OCI-LY7 (cell line): ENCODE measurements around the gene PWWP2B. TPM values are rescaled to one million over a fixed set of nuclear protein-coding genes. Genes with fewer than 3 reads are reported as not detected.

Experiments used
- BruUV-seq: library from RNA; stranded (reverse); fragments of 400-500 nt; replicated peaks from 2 replicates; lab custom pipeline; 2021; lab: Mats Ljungman, UMichigan
- CTCF ChIA-PET: fragments of 300-600 bp; sonication (Branson Sonifier 250); formaldehyde crosslinking; loops from one replicate; lab custom pipeline; 2022; ENCODE audit warnings: antibody characterized with exemption; ENCODE audit not compliant: unreplicated experiment; lab: Charles Lee
- POLR2A ChIA-PET: fragments of 300-600 bp; sonication (Branson Sonifier 250); formaldehyde crosslinking; loops from one replicate; lab custom pipeline; 2022; ENCODE audit warnings: antibody characterized with exemption; lab: Charles Lee
- DNase-seq: peaks from one replicate; pipeline ENCODE4 v3.0.0-alpha.2; 2015; ENCODE audit warnings: low spot score
- H2AFZ ChIP-seq: fragments of 200-600 bp; sonication (generic), shearing (Covaris generic); 2 replicates; pipeline ENCODE4 v1.6.1; 2014; ENCODE audit warnings: mild to moderate bottlenecking, antibody characterized with exemption, low read length, moderate library complexity
- H3K27ac ChIP-seq: fragments of 200-600 bp; sonication (generic); 2 replicates; pipeline ENCODE4 v1.5.1; 2014; ENCODE audit warnings: mixed run types, low read depth, mild to moderate bottlenecking, moderate library complexity, low read length, inconsistent platforms; ENCODE audit not compliant: poor library complexity, severe bottlenecking
- H3K36me3 ChIP-seq: fragments of 200-600 bp; sonication (generic); 2 replicates; pipeline ENCODE4 v1.6.1; 2014; ENCODE audit warnings: mild to moderate bottlenecking, antibody characterized with exemption, low read length, moderate library complexity, mixed read lengths; ENCODE audit not compliant: insufficient read depth
- H3K4me1 ChIP-seq: fragments of 200-600 bp; sonication (generic); 2 replicates; pipeline ENCODE4 v1.5.1; 2014; ENCODE audit warnings: mild to moderate bottlenecking, low read length; ENCODE audit not compliant: insufficient read depth, poor library complexity, severe bottlenecking
- H3K4me2 ChIP-seq: fragments of 200-600 bp; sonication (generic); 2 replicates; pipeline ENCODE4 v1.6.1; 2014; ENCODE audit warnings: mild to moderate bottlenecking, low read length
- H3K4me3 ChIP-seq: fragments of 200-600 bp; sonication (generic); 2 replicates; pipeline ENCODE4 v1.5.1; 2014; ENCODE audit warnings: mild to moderate bottlenecking, low read depth, low read length; ENCODE audit not compliant: poor library complexity, severe bottlenecking
- H3K79me2 ChIP-seq: fragments of 200-600 bp; sonication (generic); 2 replicates; pipeline ENCODE4 v1.6.1; 2016; ENCODE audit warnings: low read depth, mild to moderate bottlenecking, low read length, moderate library complexity, mixed read lengths; ENCODE audit not compliant: insufficient read depth
- H3K9me2 ChIP-seq: fragments of 200-600 bp; sonication (generic); 2 replicates; pipeline ENCODE4 v1.6.1; 2016; ENCODE audit warnings: mild to moderate bottlenecking, low read length, mixed read lengths; ENCODE audit not compliant: insufficient read depth
- H3K9me3 ChIP-seq: fragments of 200-600 bp; sonication (generic); 2 replicates; pipeline ENCODE4 v1.6.1; 2014; ENCODE audit warnings: mild to moderate bottlenecking, mixed run types, low read length, mixed read lengths
- H4K20me1 ChIP-seq: fragments of 200-600 bp; sonication (generic); 2 replicates; pipeline ENCODE4 v1.6.1; 2014; ENCODE audit warnings: mild to moderate bottlenecking, antibody characterized with exemption, low read length, moderate library complexity, mixed read lengths; ENCODE audit not compliant: insufficient read depth
- CTCF ChIP-seq: fragments of 200-600 bp; sonication (generic); conservative IDR thresholded peaks from 2 replicates; pipeline ENCODE4 v1.5.1; 2014; ENCODE audit warnings: mild to moderate bottlenecking, antibody characterized with exemption, low read length, moderate library complexity, mixed read lengths
- EZH2phosphoT487 ChIP-seq: fragments of 200-600 bp; sonication (generic); IDR thresholded peaks from 2 replicates; pipeline ENCODE4 v1.6.1; 2018; ENCODE audit warnings: low read depth, borderline replicate concordance, mild to moderate bottlenecking, mixed run types, antibody characterized with exemption, low read length, moderate library complexity, mixed read lengths
- intact Hi-C: fragments of 100-400 bp; cut with micrococcal nuclease; formaldehyde crosslinking; loops from one replicate; pipeline ENCODE4 v1.10.0; 2022; ENCODE audit not compliant: unreplicated experiment
- total RNA-seq, 2 experiments: library from RNA; depleted of rRNA in 1 of 2; stranded (reverse); fragments of >200 nt in 1 of 2; shearing (Covaris generic) in 1 of 2; gene quantifications; 2 replicates each; pipeline ENCODE4 v1.2.3, GENCODE V29; 2014 to 2022

PWWP2B gene
- total RNA-seq, 2 experiments from 2014 or later, result 5.9 to 10.6 TPM

GRCh38 chr10:132387764-132388210 lies 9.2 kb upstream of the PWWP2B start:
- H3K4me1 ChIP-seq, result peaks cover 5% of the 10 kb centered on the region
- no peaks in the 10 kb centered on the region for H3K79me2 ChIP-seq
- intact Hi-C loops, result loop anchor here (1.0 to 10.0 kb wide), 3 partner anchors 66 to 250 kb away; partner anchors contain the start of gene INPP5A
- H3K4me2 ChIP-seq, result peak overlapping the region; percentile 58
- H3K9me2 ChIP-seq, result no peaks in the 10 kb centered on the region
- H3K9me3 ChIP-seq, result no peaks in the 10 kb centered on the region
- peak overlapping the region; percentile 83 for H2AFZ ChIP-seq
- no peak overlapping the region for H3K27ac ChIP-seq
- CTCF ChIA-PET, result no interaction called here
- DNase-seq, result peak; percentile 81
- no TSS peak for BruUV-seq
- TF ChIP-seq EZH2phosphoT487, result no peak
- peak; percentile 65 for TF ChIP-seq CTCF
- POLR2A ChIA-PET, result no interaction called here
- peak overlapping the region; percentile 22 for H3K4me3 ChIP-seq
- H4K20me1 ChIP-seq, result no peaks in the 10 kb centered on the region
- no peaks in the 10 kb centered on the region for H3K36me3 ChIP-seq

DNA sequence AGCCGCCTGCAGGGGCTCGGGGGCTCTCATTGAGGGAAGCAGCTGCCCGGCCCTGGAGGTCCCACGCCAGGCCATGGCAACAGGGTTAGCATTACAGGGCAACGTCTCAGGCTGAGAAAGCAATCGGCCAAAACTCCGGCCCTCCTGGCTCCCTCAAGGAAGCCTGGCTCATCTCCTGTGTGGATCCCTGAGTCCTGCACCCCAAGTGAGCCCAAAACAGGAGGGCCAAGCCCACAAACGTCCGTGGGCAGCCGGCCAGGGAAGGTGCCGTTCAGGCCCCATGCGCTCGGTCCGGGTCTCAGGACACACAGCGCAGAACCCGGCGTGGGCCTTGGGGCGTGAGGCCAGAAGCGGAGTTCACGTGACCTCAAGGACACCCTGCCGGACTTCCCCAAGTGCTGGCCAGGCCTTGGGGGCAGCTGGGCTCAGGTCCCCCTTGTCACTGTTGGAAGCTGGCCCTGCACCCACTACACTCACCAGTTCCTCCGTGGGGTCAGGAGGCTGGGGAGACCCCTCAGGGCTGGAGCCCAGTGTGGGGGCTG lies 8.0 kb upstream of the PWWP2B start:
- H3K36me3 ChIP-seq, result no peaks in the 10 kb centered on the region
- no TSS peak for BruUV-seq
- ChIA-PET CTCF (no interaction called here), POLR2A (no interaction called here)
- H3K4me3 ChIP-seq, result no peak overlapping the region
- no peaks in the 10 kb centered on the region for H3K9me2 ChIP-seq
- no peaks in the 10 kb centered on the region for H3K79me2 ChIP-seq
- no peak overlapping the region for H3K4me2 ChIP-seq
- H3K9me3 ChIP-seq, result no peaks in the 10 kb centered on the region
- no peak for TF ChIP-seq CTCF
- no peak for TF ChIP-seq EZH2phosphoT487
- no peaks in the 10 kb centered on the region for H4K20me1 ChIP-seq
- no peak overlapping the region for H3K27ac ChIP-seq
- intact Hi-C loops, result loop anchor here (1.0 to 10.0 kb wide), 3 partner anchors 64 to 248 kb away; partner anchors contain the start of gene INPP5A
- H2AFZ ChIP-seq, result no peak overlapping the region
- peaks cover 5% of the 10 kb centered on the region for H3K4me1 ChIP-seq
- peak; percentile 11 for DNase-seq

GRCh38 chr10:132389433-132390169 lies 7.4 kb upstream of the PWWP2B start:
- Histone ChIP-seq H3K9me2 (no peaks in the 10 kb centered on the region), H3K4me3 (no peak overlapping the region), H3K27ac (no peak overlapping the region), H3K4me2 (no peak overlapping the region), H3K36me3 (no peaks in the 10 kb centered on the region), H3K9me3 (no peaks in the 10 kb centered on the region), H2AFZ (no peak overlapping the region), H3K4me1 (peaks cover 5% of the 10 kb centered on the region), H4K20me1 (no peaks in the 10 kb centered on the region), H3K79me2 (no peaks in the 10 kb centered on the region)
- ChIA-PET POLR2A (no interaction called here), CTCF (no interaction called here)
- no TSS peak for BruUV-seq
- no peak for TF ChIP-seq EZH2phosphoT487
- no peak for TF ChIP-seq CTCF
- intact Hi-C loops, result loop anchor here (5.0 to 10.0 kb wide), 2 partner anchors 145 to 248 kb away; partner anchors contain the start of gene INPP5A
- DNase-seq, result peak; percentile 10
